Neuronal stem cell (in vitro differentiated cells): ENCODE measurements around the gene RGSL1.

Experiments
- DNase-seq: peaks from one replicate; pipeline ENCODE4 v3.0.0-alpha.2; 2013; ENCODE audit warnings: low spot score
- H2AFZ ChIP-seq: one replicate; pipeline ENCODE4 v1.6.1; 2013; ENCODE audit warnings: mild to moderate bottlenecking, low read length, inconsistent platforms
- H2AK5ac ChIP-seq: 2 replicates; pipeline ENCODE4 v1.6.1; 2013; ENCODE audit warnings: low read depth, mild to moderate bottlenecking, inconsistent platforms, low read length, moderate library complexity, mixed read lengths
- H2BK120ac ChIP-seq: 2 replicates; pipeline ENCODE4 v1.6.1; 2013; ENCODE audit warnings: low read depth, mild to moderate bottlenecking, inconsistent platforms, low read length, moderate library complexity, mixed read lengths
- H2BK12ac ChIP-seq: one replicate; pipeline ENCODE4 v1.6.1; 2013; ENCODE audit warnings: low read length, inconsistent platforms
- H2BK15ac ChIP-seq: 2 replicates; pipeline ENCODE4 v1.6.1; 2013; ENCODE audit warnings: mild to moderate bottlenecking, low read length, inconsistent platforms, mixed read lengths
- H2BK5ac ChIP-seq: one replicate; pipeline ENCODE4 v1.6.1; 2013; ENCODE audit warnings: inconsistent platforms, mild to moderate bottlenecking, low read length, moderate library complexity
- H3K14ac ChIP-seq: one replicate; pipeline ENCODE4 v1.6.1; 2013; ENCODE audit warnings: low read length, inconsistent platforms
- H3K18ac ChIP-seq: 2 replicates; pipeline ENCODE4 v1.6.1; 2013; ENCODE audit warnings: low read length, inconsistent platforms
- H3K23ac ChIP-seq: 2 replicates; pipeline ENCODE4 v1.6.1; 2013; ENCODE audit warnings: low read depth, mild to moderate bottlenecking, mixed read lengths, low read length, inconsistent platforms; ENCODE audit not compliant: poor library complexity
- H3K27ac ChIP-seq: replicated peaks from 3 replicates; pipeline ENCODE4 v1.5.1; 2013; ENCODE audit warnings: low read length, inconsistent platforms
- H3K27me3 ChIP-seq, 3 experiments: 2 replicates each; pipeline ENCODE4 v1.6.1; 2013; ENCODE audit warnings: low read length in 3 of 3, mild to moderate bottlenecking in 2 of 3, inconsistent platforms in 1 of 3, low read depth in 1 of 3, mixed read lengths in 1 of 3, moderate library complexity in 1 of 3; ENCODE audit not compliant: control insufficient read depth in 3 of 3, insufficient read depth in 3 of 3
- H3K36me3 ChIP-seq, 2 donors: replicated peaks in 1 of 2; 2 replicates each; pipeline ENCODE4 v1.6.1; 2013; ENCODE audit warnings: low read length in 2 of 2; ENCODE audit not compliant: control insufficient read depth in 2 of 2, insufficient read depth in 2 of 2
- H3K4ac ChIP-seq: 2 replicates; pipeline ENCODE4 v1.6.1; 2013; ENCODE audit warnings: inconsistent platforms, mild to moderate bottlenecking, low read length, moderate library complexity
- H3K4me1 ChIP-seq, 2 donors: 1 replicate in 1 of 2; 2 replicates in 1 of 2; pipeline ENCODE4 v1.6.1; 2013; ENCODE audit warnings: low read length in 2 of 2, low read depth in 1 of 2; ENCODE audit not compliant: control insufficient read depth in 2 of 2, insufficient read depth in 1 of 2
- H3K4me2 ChIP-seq: one replicate; pipeline ENCODE4 v1.6.1; 2013; ENCODE audit warnings: mild to moderate bottlenecking, low read length, inconsistent platforms; ENCODE audit not compliant: insufficient read depth, poor library complexity, severe bottlenecking
- H3K4me3 ChIP-seq, 2 donors: 2 replicates each; pipeline ENCODE4 v1.5.1; 2013; ENCODE audit warnings: low read length in 2 of 2, mild to moderate bottlenecking in 2 of 2, inconsistent platforms in 1 of 2, moderate library complexity in 1 of 2
- H3K79me1 ChIP-seq: one replicate; pipeline ENCODE4 v1.6.1; 2013; ENCODE audit warnings: low read depth, mild to moderate bottlenecking, inconsistent platforms, low read length, moderate library complexity
- H3K9ac ChIP-seq: one replicate; pipeline ENCODE4 v1.6.1; 2013; ENCODE audit warnings: mild to moderate bottlenecking, low read depth, low read length, inconsistent platforms; ENCODE audit not compliant: poor library complexity
- H3K9me3 ChIP-seq, 2 donors: replicated peaks in 1 of 2; 2 replicates each; pipeline versions ENCODE3 to v1.6.1; 2013; ENCODE audit warnings: low read length in 2 of 2, mild to moderate bottlenecking in 2 of 2, inconsistent platforms in 1 of 2, low read depth in 1 of 2, mixed read lengths in 1 of 2, moderate library complexity in 1 of 2; ENCODE audit not compliant: control insufficient read depth in 2 of 2, insufficient read depth in 1 of 2
- H4K8ac ChIP-seq: one replicate; pipeline ENCODE4 v1.6.1; 2013; ENCODE audit warnings: low read depth, mild to moderate bottlenecking, inconsistent platforms, low read length, moderate library complexity
- H4K91ac ChIP-seq: one replicate; pipeline ENCODE4 v1.6.1; 2013; ENCODE audit warnings: low read length, low read depth, mild to moderate bottlenecking, inconsistent platforms; ENCODE audit not compliant: poor library complexity
- WGBS, 2 donors: extraction: QIAGEN DNeasy Blood & Tissue Kit; methylation state at CpG; one replicate each; pipeline ENCODE4 v1.1.7; 2013; ENCODE audit warnings: missing lambda C conversion rate in 2 of 2, mixed read lengths in 1 of 2; ENCODE audit not compliant: insufficient read length in 2 of 2, insufficient replicate concordance in 1 of 2; ENCODE audit errors: extremely low coverage in 2 of 2; 5-methylcytosine and 5-hydroxymethylcytosine counted together

The RGSL1 gene

GRCh38 chr1:182410620-182411273 is 39.2 kb upstream of the RGSL1 start:
- DNase-seq = no peak

GRCh38 chr1:182413486-182413885 is 36.5 kb upstream of the RGSL1 start:
- Histone ChIP-seq H3K27ac (no peak overlapping the region), H4K8ac (no peak overlapping the region), H2BK12ac (no peak overlapping the region), H3K79me1 (no peaks in the 10 kb centered on the region), H3K9me3 (no peaks in the 10 kb centered on the region), H2BK15ac (no peak overlapping the region), H3K9ac (no peak overlapping the region), H3K4me1 (peaks cover 0 to 2% of the 10 kb centered on the region in 2 donors), H2BK5ac (no peak overlapping the region), H4K91ac (no peak overlapping the region), H3K14ac (no peak overlapping the region), H3K18ac (no peak overlapping the region), H2AFZ (no peak overlapping the region), H3K4me3 (no peak overlapping the region), H2AK5ac (no peak overlapping the region), H3K27me3 (peaks cover 0 to 9% (median 0%) of the 10 kb centered on the region in 3 experiments), H3K23ac (no peak overlapping the region), H3K4ac (no peak overlapping the region), H2BK120ac (no peak overlapping the region), H3K4me2 (no peak overlapping the region), H3K36me3 (no peaks in the 10 kb centered on the region)
- no peak for DNase-seq
- no CpG with 5 or more reads among the region's 3 CpGs for WGBS, 2 donors

More at GRCh38 chr1:182410620-182411273, 39.2 kb upstream of the RGSL1 start:
- H3K27me3 ChIP-seq = peaks cover 0 to 19% (median 0%) of the 10 kb centered on the region in 3 experiments
- no peak overlapping the region for H2AFZ ChIP-seq
- no peak overlapping the region for H3K4ac ChIP-seq
- no peak overlapping the region for H3K14ac ChIP-seq
- no peaks in the 10 kb centered on the region for H3K79me1 ChIP-seq
- H2BK120ac ChIP-seq = no peak overlapping the region
- H2BK12ac ChIP-seq = no peak overlapping the region
- H3K9me3 ChIP-seq = no peaks in the 10 kb centered on the region
- H2BK5ac ChIP-seq = no peak overlapping the region
- no peak overlapping the region for H3K18ac ChIP-seq
- H3K23ac ChIP-seq = no peak overlapping the region
- H3K27ac ChIP-seq = no peak overlapping the region
- no peak overlapping the region for H3K4me2 ChIP-seq
- H2BK15ac ChIP-seq = no peak overlapping the region
- no peak overlapping the region for H3K4me3 ChIP-seq
- H3K4me1 ChIP-seq = peaks cover 0 to 2% of the 10 kb centered on the region in 2 donors
- H3K36me3 ChIP-seq = no peaks in the 10 kb centered on the region
- WGBS, 2 donors = no CpG with 5 or more reads among the region's 1 CpG
- no peak overlapping the region for H4K91ac ChIP-seq
- H2AK5ac ChIP-seq = no peak overlapping the region
- H3K9ac ChIP-seq = no peak overlapping the region
- no peak overlapping the region for H4K8ac ChIP-seq

- no CpG with 5 or more reads among the region's 6 CpGs for WGBS, 2 donors
- DNase-seq = no peak
- Histone ChIP-seq H2BK120ac (no peak overlapping the region), H3K4me1 (no peaks in the 10 kb centered on the region), H3K23ac (no peak overlapping the region), H4K8ac (no peak overlapping the region), H3K27me3 (peaks cover 0 to 8% (median 0%) of the 10 kb centered on the region in 3 experiments), H2AK5ac (no peak overlapping the region), H4K91ac (no peak overlapping the region), H3K14ac (no peak overlapping the region), H3K9ac (no peak overlapping the region), H2AFZ (no peak overlapping the region), H3K36me3 (no peaks in the 10 kb centered on the region), H3K79me1 (no peaks in the 10 kb centered on the region), H2BK15ac (no peak overlapping the region), H3K4ac (no peak overlapping the region), H3K9me3 (no peaks in the 10 kb centered on the region), H2BK12ac (no peak overlapping the region), H3K27ac (no peak overlapping the region), H2BK5ac (no peak overlapping the region), H3K4me3 (no peak overlapping the region), H3K18ac (no peak overlapping the region), H3K4me2 (no peak overlapping the region)
Measured at GRCh38 chr1:182413969-182414368, 36.0 kb upstream of the RGSL1 start.

GRCh38 chr1:182415789-182416188 is 34.2 kb upstream of the RGSL1 start:
- H2BK120ac ChIP-seq = no peak overlapping the region
- no peaks in the 10 kb centered on the region for H3K9me3 ChIP-seq
- H3K18ac ChIP-seq = no peak overlapping the region
- no peaks in the 10 kb centered on the region for H3K36me3 ChIP-seq
- H3K27me3 ChIP-seq = peaks cover 0 to 9% (median 0%) of the 10 kb centered on the region in 3 experiments
- H3K23ac ChIP-seq = no peak overlapping the region
- H2BK5ac ChIP-seq = no peak overlapping the region
- no peak overlapping the region for H4K91ac ChIP-seq
- no peak for DNase-seq
- H3K4me2 ChIP-seq = no peak overlapping the region
- no peak overlapping the region for H3K4ac ChIP-seq
- no peak overlapping the region for H3K4me3 ChIP-seq
- H3K79me1 ChIP-seq = no peaks in the 10 kb centered on the region
- H2BK12ac ChIP-seq = no peak overlapping the region
- H2AFZ ChIP-seq = no peak overlapping the region
- H2BK15ac ChIP-seq = no peak overlapping the region
- H4K8ac ChIP-seq = no peak overlapping the region
- whole genome bisulfite sequencing, 2 donors = no CpG with 5 or more reads among the region's 1 CpG
- no peaks in the 10 kb centered on the region for H3K4me1 ChIP-seq
- no peak overlapping the region for H2AK5ac ChIP-seq
- no peak overlapping the region for H3K9ac ChIP-seq
- no peak overlapping the region for H3K14ac ChIP-seq
- H3K27ac ChIP-seq = no peak overlapping the region
